Fibroblast of lung (primary cell): Measurements from ENCODE around the gene DNAH6.

ENCODE experiments used
- EZH2 ChIP-seq: IDR thresholded peaks from 2 replicates; pipeline ENCODE4 v1.5.1; 2012; ENCODE audit warnings: low read length, control low read depth, mild to moderate bottlenecking; ENCODE audit errors: missing control alignments
- TF ChIP-seq, protein P1 (sequence below), 2 donors: IDR thresholded peaks in 1 of 2; conservative IDR thresholded peaks in 1 of 2; 1 replicate in 1 of 2; 2 replicates in 1 of 2; pipeline ENCODE4 v1.5.1; 2011 to 2012; ENCODE audit warnings: low read length in 2 of 2, control low read depth in 1 of 2, inconsistent platforms in 1 of 2, low read depth in 1 of 2, mild to moderate bottlenecking in 1 of 2

DNA sequence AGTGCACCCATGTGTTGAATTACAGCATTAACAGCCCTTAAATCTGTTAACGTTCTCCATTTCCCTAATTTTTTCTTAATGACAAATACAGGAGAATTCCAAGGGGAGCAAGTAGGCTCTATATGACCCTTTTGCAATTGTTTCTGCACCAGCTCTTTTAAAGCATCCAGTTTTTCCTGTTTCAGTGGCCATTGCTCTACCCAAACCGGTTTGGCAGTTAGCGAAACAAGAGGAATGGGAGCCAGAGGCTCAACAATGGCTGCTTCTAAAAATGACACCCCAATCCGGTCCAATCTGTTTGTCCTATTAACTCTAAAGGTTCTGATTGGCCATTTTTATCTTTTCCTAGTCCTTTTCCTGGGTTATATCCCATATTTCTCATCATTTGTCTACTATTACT is 42.1 kb upstream of the DNAH6 start:
- TF ChIP-seq, protein P1, sequence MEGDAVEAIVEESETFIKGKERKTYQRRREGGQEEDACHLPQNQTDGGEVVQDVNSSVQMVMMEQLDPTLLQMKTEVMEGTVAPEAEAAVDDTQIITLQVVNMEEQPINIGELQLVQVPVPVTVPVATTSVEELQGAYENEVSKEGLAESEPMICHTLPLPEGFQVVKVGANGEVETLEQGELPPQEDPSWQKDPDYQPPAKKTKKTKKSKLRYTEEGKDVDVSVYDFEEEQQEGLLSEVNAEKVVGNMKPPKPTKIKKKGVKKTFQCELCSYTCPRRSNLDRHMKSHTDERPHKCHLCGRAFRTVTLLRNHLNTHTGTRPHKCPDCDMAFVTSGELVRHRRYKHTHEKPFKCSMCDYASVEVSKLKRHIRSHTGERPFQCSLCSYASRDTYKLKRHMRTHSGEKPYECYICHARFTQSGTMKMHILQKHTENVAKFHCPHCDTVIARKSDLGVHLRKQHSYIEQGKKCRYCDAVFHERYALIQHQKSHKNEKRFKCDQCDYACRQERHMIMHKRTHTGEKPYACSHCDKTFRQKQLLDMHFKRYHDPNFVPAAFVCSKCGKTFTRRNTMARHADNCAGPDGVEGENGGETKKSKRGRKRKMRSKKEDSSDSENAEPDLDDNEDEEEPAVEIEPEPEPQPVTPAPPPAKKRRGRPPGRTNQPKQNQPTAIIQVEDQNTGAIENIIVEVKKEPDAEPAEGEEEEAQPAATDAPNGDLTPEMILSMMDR (conservative IDR thresholded peaks at IDR 0.05 in 1 of 2, IDR thresholded peaks at IDR 0.05 in 1 of 2; ENCODE audit: low read depth in 1 of 2, low read length in 2 of 2): no peak
- no peak for TF ChIP-seq EZH2
